Mesothelial cell of epicardium (in vitro differentiated cells): ENCODE results near the gene SDF2L1. TPM values are rescaled to one million over a fixed set of nuclear protein-coding genes. Genes with fewer than 3 reads are reported as not detected.
"Not testable (repeated sequence)": the region's sequence is repeated elsewhere in the genome, so short reads cannot be mapped to it uniquely, and the experiment has no call there.

Experiments
- DNase-seq, 2 experiments: peaks; one replicate each; pipeline ENCODE4 v3.0.0; 2021; ENCODE audit warnings: low spot score in 2 of 2; ENCODE audit not compliant: unreplicated experiment in 2 of 2
- H3K27ac Mint-ChIP-seq: 2 replicates; pipeline ENCODE4 v1.8.0; 2021; ENCODE audit warnings: mixed read lengths
- H3K27me3 Mint-ChIP-seq: 2 replicates; pipeline ENCODE4 v1.8.0; 2021; ENCODE audit warnings: low read depth, mixed read lengths
- H3K36me3 Mint-ChIP-seq: 2 replicates; pipeline ENCODE4 v1.8.0; 2021; ENCODE audit warnings: mixed read lengths
- H3K4me1 Mint-ChIP-seq: 2 replicates; pipeline ENCODE4 v1.8.0; 2021; ENCODE audit warnings: mixed read lengths
- H3K4me3 Mint-ChIP-seq: 2 replicates; pipeline ENCODE4 v1.8.0; 2021; ENCODE audit warnings: mild to moderate bottlenecking, moderate library complexity, mixed read lengths
- H3K9me3 Mint-ChIP-seq: 2 replicates; pipeline ENCODE4 v1.8.0; 2021; ENCODE audit warnings: mixed read lengths
- CTCF ChIP-seq: fragments of 200-600 bp; sonication (generic); IDR thresholded peaks from one replicate; pipeline ENCODE4 v1.5.0; 2021; ENCODE audit warnings: antibody characterized with exemption; ENCODE audit not compliant: unreplicated experiment
- total RNA-seq: library from RNA; stranded (reverse); gene quantifications from 3 replicates; pipeline ENCODE4 v1.2.1, GENCODE V29; 2021

The SDF2L1 gene
- total RNA-seq, 1 donor from 2014 or later = 22.1 TPM

GRCh38 chr22:21634081-21634480 is 8.0 kb upstream of the SDF2L1 start:
- Mint-ChIP-seq H3K4me3 (no peak overlapping the region), H3K27me3 (no peaks in the 10 kb centered on the region), H3K9me3 (no peaks in the 10 kb centered on the region), H3K36me3 (no peaks in the 10 kb centered on the region), H3K27ac (no peak overlapping the region), H3K4me1 (peaks cover 2% of the 10 kb centered on the region)
- no peak for TF ChIP-seq CTCF
- no peak for DNase-seq

- H3K27ac Mint-ChIP-seq = no peak overlapping the region
- H3K9me3 Mint-ChIP-seq = no peaks in the 10 kb centered on the region
- no peak overlapping the region for H3K4me3 Mint-ChIP-seq
- H3K36me3 Mint-ChIP-seq = no peaks in the 10 kb centered on the region
- DNase-seq = no peak
- H3K27me3 Mint-ChIP-seq = no peaks in the 10 kb centered on the region
- H3K4me1 Mint-ChIP-seq = no peaks in the 10 kb centered on the region
- TF ChIP-seq CTCF = no peak
These were observed 7.3 kb upstream of the SDF2L1 start for GRCh38 chr22:21634844-21635243.

- H3K4me1 Mint-ChIP-seq = peaks cover 2% of the 10 kb centered on the region
- peaks cover 3% of the 10 kb centered on the region for H3K27me3 Mint-ChIP-seq
- TF ChIP-seq CTCF = no peak
- H3K9me3 Mint-ChIP-seq = no peaks in the 10 kb centered on the region
- H3K4me3 Mint-ChIP-seq = no peak overlapping the region
- no peak for DNase-seq
- no peaks in the 10 kb centered on the region for H3K36me3 Mint-ChIP-seq
- H3K27ac Mint-ChIP-seq = no peak overlapping the region
These were observed 6.2 kb upstream of the SDF2L1 start for GRCh38 chr22:21635771-21636510.

GRCh38 chr22:21636629-21637218 is 5.4 kb upstream of the SDF2L1 start:
- H3K27me3 Mint-ChIP-seq = peaks cover 6% of the 10 kb centered on the region
- DNase-seq = no peak
- no peak overlapping the region for H3K27ac Mint-ChIP-seq
- H3K4me3 Mint-ChIP-seq = no peak overlapping the region
- H3K36me3 Mint-ChIP-seq = no peaks in the 10 kb centered on the region
- H3K9me3 Mint-ChIP-seq = no peaks in the 10 kb centered on the region
- H3K4me1 Mint-ChIP-seq = peaks cover 10% of the 10 kb centered on the region
- TF ChIP-seq CTCF = no peak

GRCh38 chr22:21637450-21637849 is 4.7 kb upstream of the SDF2L1 start:
- H3K27ac Mint-ChIP-seq, DNase-seq, H3K27me3 Mint-ChIP-seq, H3K9me3 Mint-ChIP-seq, H3K4me3 Mint-ChIP-seq, H3K36me3 Mint-ChIP-seq: not testable (repeated sequence)
- H3K4me1 Mint-ChIP-seq = peaks cover 14% of the 10 kb centered on the region

- Mint-ChIP-seq H3K9me3 (no peaks in the 10 kb centered on the region), H3K27me3 (peaks cover 6% of the 10 kb centered on the region), H3K36me3 (peaks cover 8% of the 10 kb centered on the region), H3K4me1 (peaks cover 19% of the 10 kb centered on the region), H3K27ac (no peak overlapping the region), H3K4me3 (no peak overlapping the region)
- DNase-seq = no peak
- TF ChIP-seq CTCF = no peak
These were observed 2.7 kb upstream of the SDF2L1 start for GRCh38 chr22:21639359-21639758.
